Measurements from ENCODE around the gene S100A7A. TPM values are rescaled to one million over a fixed set of nuclear protein-coding genes. Genes with fewer than 3 reads are reported as not detected.

Gene S100A7A
- total and polyA plus RNA-seq, 9 donors: not detected

DNA sequence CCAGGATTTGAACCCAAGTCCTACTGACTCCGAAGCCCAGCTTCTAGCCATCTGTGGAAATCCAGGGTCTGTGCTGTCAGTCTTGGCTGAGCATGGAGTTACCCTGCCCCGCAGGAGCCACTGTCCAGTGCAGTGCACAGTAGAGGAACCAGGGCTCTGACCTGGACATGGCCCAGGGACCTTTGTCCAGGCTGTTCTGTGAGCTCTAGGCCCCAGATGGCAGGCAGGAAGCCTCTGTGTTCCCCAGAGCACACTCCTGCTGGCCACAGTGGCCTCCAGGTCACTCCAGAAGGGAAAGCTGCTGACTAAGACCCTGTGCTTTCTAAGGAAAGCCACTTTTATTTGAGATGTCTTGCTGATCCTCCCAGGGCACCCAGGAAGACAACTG, 13.8 kb downstream of the S100A7A start:
- WGBS, 3 donors: 75 to 86% (median 83%) methylated on average over 2 of the region's 2 CpGs
- no peak overlapping the region for H3K27ac ChIP-seq
- no peaks in the 10 kb centered on the region for H3K27me3 ChIP-seq
- H3K4me1 ChIP-seq (ENCODE audit: insufficient read depth): no peaks in the 10 kb centered on the region
- H3K9me3 ChIP-seq: no peaks in the 10 kb centered on the region
- H3K4me3 ChIP-seq: no peak overlapping the region
- no peak for DNase-seq
- no peaks in the 10 kb centered on the region for H3K36me3 ChIP-seq
- TF ChIP-seq EP300 (IDR thresholded peaks at IDR 0.05): no peak
- TF ChIP-seq, protein P1, sequence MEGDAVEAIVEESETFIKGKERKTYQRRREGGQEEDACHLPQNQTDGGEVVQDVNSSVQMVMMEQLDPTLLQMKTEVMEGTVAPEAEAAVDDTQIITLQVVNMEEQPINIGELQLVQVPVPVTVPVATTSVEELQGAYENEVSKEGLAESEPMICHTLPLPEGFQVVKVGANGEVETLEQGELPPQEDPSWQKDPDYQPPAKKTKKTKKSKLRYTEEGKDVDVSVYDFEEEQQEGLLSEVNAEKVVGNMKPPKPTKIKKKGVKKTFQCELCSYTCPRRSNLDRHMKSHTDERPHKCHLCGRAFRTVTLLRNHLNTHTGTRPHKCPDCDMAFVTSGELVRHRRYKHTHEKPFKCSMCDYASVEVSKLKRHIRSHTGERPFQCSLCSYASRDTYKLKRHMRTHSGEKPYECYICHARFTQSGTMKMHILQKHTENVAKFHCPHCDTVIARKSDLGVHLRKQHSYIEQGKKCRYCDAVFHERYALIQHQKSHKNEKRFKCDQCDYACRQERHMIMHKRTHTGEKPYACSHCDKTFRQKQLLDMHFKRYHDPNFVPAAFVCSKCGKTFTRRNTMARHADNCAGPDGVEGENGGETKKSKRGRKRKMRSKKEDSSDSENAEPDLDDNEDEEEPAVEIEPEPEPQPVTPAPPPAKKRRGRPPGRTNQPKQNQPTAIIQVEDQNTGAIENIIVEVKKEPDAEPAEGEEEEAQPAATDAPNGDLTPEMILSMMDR (IDR thresholded peaks at IDR 0.05): no peak
- no peak for TF ChIP-seq POLR2A (IDR thresholded peaks at IDR 0.05)
- intact Hi-C loops (cut with DNase I): no loop called here

DNA sequence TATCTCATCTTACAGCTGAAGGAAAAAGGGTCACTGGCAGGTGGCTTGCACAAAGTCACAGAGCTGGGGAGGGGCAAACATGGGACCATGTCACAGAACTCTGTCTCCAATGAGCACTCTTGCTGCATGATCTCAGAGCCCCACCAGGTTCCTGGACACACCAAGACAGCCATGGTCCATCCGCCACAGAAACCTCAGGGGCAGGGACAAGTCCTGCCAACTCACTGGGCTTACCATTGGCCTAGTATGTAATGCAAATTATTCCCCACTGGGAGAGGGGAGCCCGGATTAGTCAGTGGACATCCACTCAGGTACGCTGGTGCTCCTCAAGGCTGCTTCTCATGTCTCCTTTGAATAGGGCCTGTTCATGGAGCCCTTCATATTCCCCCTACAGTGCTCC, 14.2 kb downstream of the S100A7A start:
- TF ChIP-seq, protein P1 (IDR thresholded peaks at IDR 0.05): no peak
- TF ChIP-seq POLR2A (IDR thresholded peaks at IDR 0.05): no peak
- no peak for TF ChIP-seq EP300 (IDR thresholded peaks at IDR 0.05)
- intact Hi-C loops (cut with DNase I): no loop called here
- Histone ChIP-seq H3K4me3 (no peak overlapping the region), H3K4me1 (ENCODE audit: insufficient read depth) (no peaks in the 10 kb centered on the region), H3K27ac (no peak overlapping the region), H3K9me3 (no peaks in the 10 kb centered on the region), H3K27me3 (no peaks in the 10 kb centered on the region), H3K36me3 (no peaks in the 10 kb centered on the region)
- no peak for DNase-seq
- WGBS, 3 donors: 82 to 84% (median 82%) methylated on average over 3 of the region's 3 CpGs

DNA sequence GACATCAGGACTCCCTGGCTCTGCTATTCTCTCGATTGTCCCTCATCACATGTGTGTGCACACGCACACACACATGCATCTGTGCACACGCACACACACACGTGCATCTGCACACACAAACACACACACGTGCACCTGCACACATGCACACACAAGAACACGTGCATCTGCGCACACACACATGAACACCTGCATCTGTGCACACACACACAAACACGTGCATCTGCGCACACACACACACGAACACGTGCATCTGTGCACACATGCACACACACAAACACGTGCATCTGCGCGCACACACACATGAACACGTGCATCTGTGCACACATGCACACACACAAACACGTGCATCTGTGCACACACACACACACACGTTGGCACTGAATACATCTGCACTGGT, 14.7 kb downstream of the S100A7A start:
- no peaks in the 10 kb centered on the region for H3K27me3 ChIP-seq
- no peaks in the 10 kb centered on the region for H3K4me1 ChIP-seq (ENCODE audit: insufficient read depth)
- H3K36me3 ChIP-seq: no peaks in the 10 kb centered on the region
- no peaks in the 10 kb centered on the region for H3K9me3 ChIP-seq
- intact Hi-C loops (cut with DNase I): no loop called here
- H3K27ac ChIP-seq: no peak overlapping the region
- H3K4me3 ChIP-seq: no peak overlapping the region
- TF ChIP-seq, protein P1 (IDR thresholded peaks at IDR 0.05): no peak
- TF ChIP-seq POLR2A (IDR thresholded peaks at IDR 0.05) (no peak), EP300 (IDR thresholded peaks at IDR 0.05) (no peak)
- no peak for DNase-seq
- 83 to 86% (median 84%) methylated on average over 17 of the region's 17 CpGs for whole genome bisulfite sequencing, 3 donors

DNA sequence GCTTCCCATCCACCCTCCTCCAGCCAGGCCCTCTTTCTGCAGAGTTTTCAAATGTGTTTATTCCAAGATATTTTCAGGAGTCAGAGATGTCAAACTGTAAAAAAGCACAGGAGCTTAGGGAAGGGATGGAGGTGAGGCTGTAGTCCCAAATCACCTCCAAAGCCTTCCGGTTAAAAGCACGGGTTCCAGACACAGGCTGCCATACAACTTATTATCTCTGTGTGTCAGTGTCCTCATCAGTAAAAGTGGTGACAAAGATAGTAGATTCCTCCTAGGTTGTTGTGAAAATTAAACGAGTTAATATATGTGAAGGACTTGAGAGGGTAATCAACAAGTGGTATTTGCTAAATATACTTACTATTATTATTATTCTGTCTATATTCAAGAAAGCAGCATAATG, 15.1 kb downstream of the S100A7A start:
- no peaks in the 10 kb centered on the region for H3K9me3 ChIP-seq
- 75 to 87% (median 77%) methylated on average over 3 of the region's 3 CpGs for WGBS, 3 donors
- no peak for DNase-seq
- H3K4me3 ChIP-seq: no peak overlapping the region
- no peaks in the 10 kb centered on the region for H3K4me1 ChIP-seq (ENCODE audit: insufficient read depth)
- no peaks in the 10 kb centered on the region for H3K36me3 ChIP-seq
- no peak overlapping the region for H3K27ac ChIP-seq
- TF ChIP-seq, protein P1 (IDR thresholded peaks at IDR 0.05): no peak
- TF ChIP-seq POLR2A (IDR thresholded peaks at IDR 0.05) (no peak), EP300 (IDR thresholded peaks at IDR 0.05) (no peak)
- no peaks in the 10 kb centered on the region for H3K27me3 ChIP-seq
- intact Hi-C loops (cut with DNase I): no loop called here

DNA sequence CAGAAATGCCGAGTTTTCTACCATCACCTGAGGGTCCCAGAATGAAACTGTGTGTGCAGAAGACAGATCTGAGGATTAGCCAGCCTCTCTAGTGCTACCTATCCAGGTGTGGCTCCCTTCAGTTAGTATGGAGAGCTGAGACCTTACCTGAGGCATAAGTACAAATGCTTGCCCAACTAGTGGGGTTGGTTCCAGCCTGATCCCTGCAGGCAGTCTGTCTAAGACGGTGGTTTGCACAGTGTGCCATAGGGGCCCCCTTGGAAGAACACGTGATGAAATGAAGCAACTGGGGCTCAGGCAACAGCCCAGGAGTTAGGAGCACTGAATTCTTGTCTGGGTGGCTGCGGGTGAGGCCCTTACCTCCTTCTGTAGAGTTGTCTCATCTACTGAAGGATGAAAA, 15.6 kb downstream of the S100A7A start:
- DNase-seq: no peak
- no peaks in the 10 kb centered on the region for H3K4me1 ChIP-seq (ENCODE audit: insufficient read depth)
- H3K36me3 ChIP-seq: no peaks in the 10 kb centered on the region
- WGBS, 3 donors: 68 to 74% (median 71%) methylated on average over 4 of the region's 4 CpGs
- intact Hi-C loops (cut with DNase I): no loop called here
- no peaks in the 10 kb centered on the region for H3K9me3 ChIP-seq
- no peak overlapping the region for H3K27ac ChIP-seq
- no peak for TF ChIP-seq POLR2A (IDR thresholded peaks at IDR 0.05)
- TF ChIP-seq, protein P1 (IDR thresholded peaks at IDR 0.05): no peak
- TF ChIP-seq EP300 (IDR thresholded peaks at IDR 0.05): no peak
- H3K4me3 ChIP-seq: no peak overlapping the region
- no peaks in the 10 kb centered on the region for H3K27me3 ChIP-seq

Measured in ovary (tissue), 9 donors.